CD4-positive, alpha-beta T cell treated with Interleukin-2 at 100 ng/mL for 4 hours (primary cell): ENCODE results near the gene KRTAP2-2.
"Not testable (repeated sequence)": the region's sequence is repeated elsewhere in the genome, so short reads cannot be mapped to it uniquely, and the experiment has no call there.

Source experiments
- DNase-seq: peaks from one replicate; pipeline ENCODE4 v3.0.0-alpha.2; 2020; ENCODE audit warnings: low spot score

KRTAP2-2 gene

DNA sequence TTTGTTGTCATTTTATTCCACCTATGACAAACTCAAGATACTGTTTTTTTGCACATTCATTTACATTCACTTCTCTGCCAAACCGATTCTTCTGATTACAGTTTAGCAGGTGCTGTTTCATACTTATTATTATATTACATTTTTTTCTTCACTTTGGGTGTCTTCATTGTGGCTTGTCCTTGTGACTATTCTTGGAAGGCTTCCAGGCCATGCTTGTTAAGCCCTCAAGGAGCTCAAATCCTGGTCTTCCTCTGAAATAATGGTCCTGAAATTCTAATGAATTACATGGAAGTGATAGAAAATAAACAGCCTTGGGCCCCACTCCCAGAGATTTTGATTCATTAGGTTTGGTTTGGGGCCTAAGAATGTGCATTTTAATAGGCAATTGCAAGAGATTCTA, 9.3 kb upstream of the KRTAP2-2 start:
- DNase-seq: no peak

GRCh38 chr17:41063449-41063848, 8.4 kb upstream of the KRTAP2-2 start:
- DNase-seq: no peak

DNA sequence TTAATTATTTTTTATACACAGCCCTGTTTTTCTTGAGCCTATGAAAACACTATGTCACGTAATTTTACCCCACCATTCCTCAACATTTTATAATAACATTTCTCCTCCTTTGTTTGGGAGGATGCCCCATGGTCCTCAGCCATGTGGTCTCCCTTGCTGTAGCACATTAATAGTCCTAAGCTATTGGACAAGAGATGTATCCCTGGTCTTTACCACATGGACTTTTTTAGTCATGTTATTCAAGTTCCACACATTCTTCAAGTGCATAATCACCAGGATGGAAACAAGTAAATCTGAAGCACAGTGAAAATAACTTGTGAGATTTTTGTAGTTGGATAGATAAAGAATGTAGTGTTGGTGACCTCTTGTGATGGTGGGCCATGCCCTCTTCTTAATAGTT, 6.9 kb upstream of the KRTAP2-2 start:
- DNase-seq: no peak

- no peak for DNase-seq
Measured at GRCh38 chr17:41060052-41060604, 5.1 kb upstream of the KRTAP2-2 start, which contains the start of gene KRTAP2-3. TSS of gene KRTAP2-3 (minus strand) at chr17:41060114. CDS start at chr17:41060050, 64 bp downstream.

GRCh38 chr17:41059276-41060051, 4.4 kb upstream of the KRTAP2-2 start:
- DNase-seq: not testable (repeated sequence)

DNA sequence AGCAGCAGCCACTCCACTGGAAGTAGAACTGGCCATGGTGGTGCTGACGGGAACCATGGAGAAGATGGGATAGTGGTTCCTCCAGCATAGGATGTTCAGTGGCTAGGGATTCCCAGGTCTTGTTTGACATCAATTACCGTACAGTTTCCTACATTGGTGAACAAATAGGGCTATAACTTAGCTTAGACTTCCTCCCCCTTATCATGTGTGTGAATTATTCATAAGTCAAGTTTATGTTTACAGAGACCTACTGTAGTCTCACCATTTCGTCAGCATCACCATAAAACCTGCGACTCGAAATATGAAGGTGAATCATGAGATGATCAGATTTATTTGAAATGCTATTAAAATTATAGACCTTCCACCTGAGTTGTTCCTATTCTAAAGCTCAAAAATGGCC, 3.7 kb upstream of the KRTAP2-2 start:
- no peak for DNase-seq

- no peak for DNase-seq
Measured at GRCh38 chr17:41057547-41057946, 2.5 kb upstream of the KRTAP2-2 start.

- not testable (repeated sequence) for DNase-seq
Measured at GRCh38 chr17:41054556-41054955, 474 bp downstream of the KRTAP2-2 start.

GRCh38 chr17:41054025-41054424, 1.0 kb downstream of the KRTAP2-2 start:
- no peak for DNase-seq

DNA sequence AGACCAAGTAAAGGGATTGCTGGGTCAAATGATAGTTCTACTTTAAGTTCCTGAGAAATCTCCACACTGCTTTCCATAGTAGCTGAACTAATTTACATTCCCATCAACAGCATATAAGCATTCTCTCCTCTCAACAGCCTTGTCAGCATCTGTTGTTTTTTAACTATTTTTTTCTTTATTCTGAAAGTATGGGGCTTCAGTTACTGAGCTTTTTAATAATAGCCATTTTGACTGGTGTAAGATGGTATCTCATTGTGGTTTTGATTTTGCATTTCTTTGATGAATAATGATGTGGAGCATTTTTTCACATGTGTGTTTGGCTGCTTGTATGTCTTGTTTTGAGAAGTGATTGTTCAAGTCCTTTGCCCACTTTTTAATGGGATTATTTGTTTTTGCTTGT, 2.5 kb downstream of the KRTAP2-2 start:
- no peak for DNase-seq

- no peak for DNase-seq
Measured at GRCh38 chr17:41049110-41049509, 5.9 kb downstream of the KRTAP2-2 start.

- no peak for DNase-seq
Measured at GRCh38 chr17:41048441-41048840, 6.6 kb downstream of the KRTAP2-2 start.

- DNase-seq: not testable (repeated sequence)
Measured at GRCh38 chr17:41046735-41047465, 8.1 kb downstream of the KRTAP2-2 start, which contains the start of gene KRTAP2-1. TSS of gene KRTAP2-1 (minus strand) at chr17:41047316. CDS start at chr17:41047267, 49 bp downstream.

GRCh38 chr17:41042953-41043352, 12.1 kb downstream of the KRTAP2-2 start:
- DNase-seq: no peak

DNA sequence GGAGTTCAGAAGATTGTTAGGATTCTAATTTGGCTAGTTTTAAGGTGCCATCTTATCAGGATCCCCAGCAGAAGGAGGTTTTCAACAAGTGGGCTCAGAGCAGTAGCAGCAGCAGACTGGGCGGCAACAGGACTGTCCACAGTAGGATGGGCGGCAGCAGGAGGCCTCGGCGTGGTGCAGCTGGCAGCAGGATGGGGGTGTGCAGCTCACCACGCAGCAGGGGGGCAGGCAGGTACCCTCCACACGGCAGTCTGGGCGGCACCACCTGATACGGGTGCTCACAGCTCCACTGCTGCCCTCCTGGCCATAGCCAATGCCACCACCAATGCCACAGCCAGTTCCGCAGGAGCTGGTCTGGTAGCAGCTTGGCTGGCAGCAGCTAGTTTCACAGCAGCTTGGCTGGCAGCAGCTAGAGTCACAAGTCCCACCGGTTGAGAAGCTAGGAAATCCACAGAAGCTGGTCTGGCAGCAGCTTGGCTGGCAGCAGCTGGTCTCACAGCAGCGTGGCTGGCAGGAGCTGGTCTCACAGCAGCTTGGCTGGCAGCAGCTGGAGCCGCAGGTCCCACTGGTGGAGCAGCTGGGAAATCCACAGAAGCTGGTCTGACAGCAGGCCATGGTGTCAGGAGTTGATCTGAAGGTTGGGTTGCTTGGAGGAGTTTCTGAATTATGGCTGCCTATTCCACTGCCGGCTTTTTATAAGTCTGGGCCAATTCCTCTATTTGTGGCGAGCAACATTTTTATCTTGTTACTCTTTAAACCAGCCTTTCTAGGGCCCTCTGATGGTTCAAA, 14.1 kb downstream of the KRTAP2-2 start, which contains the start of gene KRTAP1-1:
Gene KRTAP1-1 (minus strand): TSS at position 668 of the 789 bp plus-strand sequence. CDS start 53 bp downstream, at position 615.
- not testable (repeated sequence) for DNase-seq

GRCh38 chr17:41037853-41038350, 17.1 kb downstream of the KRTAP2-2 start:
- DNase-seq: no peak

DNA sequence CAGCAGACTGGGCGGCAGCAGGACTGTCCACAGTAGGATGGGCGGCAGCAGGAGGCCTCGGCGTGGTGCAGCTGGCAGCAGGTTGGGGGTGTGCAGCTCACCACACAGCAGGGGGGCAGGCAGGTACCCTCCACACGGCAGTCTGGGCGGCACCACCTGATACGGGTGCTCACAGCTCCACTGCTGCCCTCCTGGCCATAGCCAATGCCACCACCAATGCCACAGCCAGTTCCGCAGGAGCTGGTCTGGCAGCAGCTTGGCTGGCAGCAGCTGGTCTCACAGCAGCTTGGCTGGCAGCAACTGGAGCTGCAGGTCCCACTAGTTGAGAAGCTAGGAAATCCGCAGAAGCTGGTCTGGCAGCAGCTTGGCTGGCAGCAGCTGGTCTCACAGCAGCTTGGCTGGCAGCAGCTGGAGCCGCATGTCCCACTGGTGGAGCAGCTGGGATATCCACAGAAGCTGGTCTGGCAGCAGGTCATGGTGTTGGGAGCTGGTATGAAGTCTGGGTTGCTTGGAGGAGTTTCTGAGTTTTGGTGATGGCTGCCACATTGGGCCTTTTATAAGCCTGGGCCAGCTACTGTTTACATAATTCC, 20.6 kb downstream of the KRTAP2-2 start, which contains the start of gene KRTAP1-3:
Gene KRTAP1-3 (minus strand): TSS at position 529 of the 590 bp plus-strand sequence. CDS start 53 bp downstream, at position 476.
- DNase-seq: not testable (repeated sequence)

- no peak for DNase-seq
Measured at GRCh38 chr17:41029633-41030245, 25.3 kb downstream of the KRTAP2-2 start, which contains the start of gene KRTAP1-4. TSS of gene KRTAP1-4 (minus strand) at chr17:41030195. CDS start at chr17:41030078, 117 bp downstream.

DNA sequence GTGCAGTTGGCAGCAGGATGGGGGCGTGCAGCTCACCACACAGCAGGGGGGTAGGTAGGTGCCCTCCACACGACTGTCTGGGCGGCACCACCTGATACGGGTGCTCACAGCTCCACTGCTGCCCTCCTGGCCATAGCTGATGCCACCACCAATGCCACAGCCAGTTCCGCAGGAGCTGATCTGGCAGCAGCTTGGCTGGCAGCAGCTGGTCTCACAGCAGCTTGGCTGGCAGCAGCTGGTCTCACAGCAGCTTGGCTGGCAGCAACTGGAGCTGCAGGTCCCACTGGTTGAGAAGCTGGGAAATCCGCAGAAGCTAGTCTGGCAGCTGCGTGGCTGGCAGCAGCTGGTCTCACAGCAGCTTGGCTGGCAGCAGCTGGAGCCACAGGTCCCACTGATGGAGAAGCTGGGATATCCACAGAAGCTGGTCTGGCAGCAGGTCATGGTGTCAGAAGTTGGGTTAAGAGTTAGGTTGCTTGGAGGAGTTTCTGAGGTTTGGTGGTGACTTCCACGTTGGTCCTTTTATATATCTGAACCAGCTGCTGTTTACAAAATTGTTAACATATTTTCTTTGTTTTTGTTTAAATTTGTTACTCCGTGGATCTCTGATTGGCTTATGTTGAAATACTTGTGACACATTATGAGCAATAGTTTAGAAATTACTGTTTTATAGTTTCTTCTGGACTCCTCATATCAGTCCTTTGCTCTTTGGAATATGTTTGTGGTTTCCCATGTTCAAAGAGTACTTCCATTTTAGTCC, 28.1 kb downstream of the KRTAP2-2 start, which contains the start of gene KRTAP1-5:
Gene KRTAP1-5 (minus strand): TSS at position 494 of the 757 bp plus-strand sequence. CDS start 53 bp downstream, at position 441.
- DNase-seq: no peak

DNA sequence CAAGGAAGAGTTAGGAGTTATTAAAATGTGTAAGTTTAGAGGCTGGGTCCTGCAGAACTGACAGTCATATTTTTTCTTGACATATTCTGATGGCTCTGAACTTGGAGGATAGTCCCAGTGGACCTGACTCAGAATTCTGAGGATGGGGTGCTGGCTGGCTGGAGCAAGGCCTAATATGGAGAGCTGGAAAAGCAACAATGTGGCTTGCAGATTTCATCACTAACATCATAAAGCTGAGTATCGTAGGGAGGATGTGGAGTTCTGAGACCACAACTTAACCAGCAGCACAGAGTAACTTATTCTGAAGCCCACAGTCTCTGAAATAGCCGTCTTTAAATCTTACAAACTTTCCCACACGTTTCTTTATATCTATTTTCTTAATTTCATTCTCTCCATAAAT, 30.3 kb downstream of the KRTAP2-2 start:
- DNase-seq: no peak
